ENCODE results near the gene NRG4.
"Not testable (repeated sequence)": the region's sequence is repeated elsewhere in the genome, so short reads cannot be mapped to it uniquely, and the experiment has no call there.

The NRG4 gene

GRCh38 chr15:76032046-76032445 lies 19.8 kb upstream of the NRG4 start:
- FAIRE-seq (no peak), DNase-seq (ENCODE audit: insufficient read length, low spot score) (no peak)
- no peak for TF ChIP-seq CTCF (IDR thresholded peaks at IDR 0.05; ENCODE audit: insufficient read depth, missing control alignments)

GRCh38 chr15:76024021-76024768 lies 12.0 kb upstream of the NRG4 start:
- TF ChIP-seq CTCF (IDR thresholded peaks at IDR 0.05; ENCODE audit: insufficient read depth, missing control alignments) = no peak
- FAIRE-seq (no peak), DNase-seq (ENCODE audit: insufficient read length, low spot score) (no peak)

- FAIRE-seq; DNase-seq (ENCODE audit: insufficient read length, low spot score): not testable (repeated sequence)
Measured at GRCh38 chr15:76013470-76013869, 1.2 kb upstream of the NRG4 start.

- no peak for TF ChIP-seq CTCF (IDR thresholded peaks at IDR 0.05; ENCODE audit: insufficient read depth, missing control alignments)
- DNase-seq (ENCODE audit: insufficient read length, low spot score) (no peak), FAIRE-seq (no peak)
Measured at GRCh38 chr15:76010613-76011012, 1.6 kb downstream of the NRG4 start.

GRCh38 chr15:76006136-76006778 lies 6.0 kb downstream of the NRG4 start:
- FAIRE-seq = no peak

GRCh38 chr15:76003364-76003763 lies 8.9 kb downstream of the NRG4 start:
- no peak for TF ChIP-seq CTCF (IDR thresholded peaks at IDR 0.05; ENCODE audit: insufficient read depth, missing control alignments)
- FAIRE-seq (no peak), DNase-seq (ENCODE audit: insufficient read length, low spot score) (no peak)

More at GRCh38 chr15:76006136-76006778, 6.0 kb downstream of the NRG4 start:
- TF ChIP-seq CTCF (IDR thresholded peaks at IDR 0.05; ENCODE audit: insufficient read depth, missing control alignments) = no peak
- DNase-seq (ENCODE audit: insufficient read length, low spot score) = no peak

- TF ChIP-seq CTCF (IDR thresholded peaks at IDR 0.05; ENCODE audit: insufficient read depth, missing control alignments) = no peak
- no peak for FAIRE-seq
- DNase-seq (ENCODE audit: insufficient read length, low spot score) = no peak
Measured at GRCh38 chr15:75995611-75996010, 16.6 kb downstream of the NRG4 start.
